HG03342 (cell line): ENCODE results near the gene ANKRD9.

Experiments
- ATAC-seq: cut with Tn5 transposase; IDR thresholded peaks from one replicate; pipeline ENCODE4 v1.9.1; 2021; ENCODE audit warnings: mild to moderate bottlenecking, moderate library complexity; ENCODE audit not compliant: unreplicated experiment

Gene ANKRD9

GRCh38 chr14:102479777-102480176, 29.8 kb downstream of the ANKRD9 start:
- ATAC-seq, result no peak

- no peak for ATAC-seq
These were observed 30.5 kb downstream of the ANKRD9 start for GRCh38 chr14:102479107-102479506.

GRCh38 chr14:102474934-102475333, 34.6 kb downstream of the ANKRD9 start:
- ATAC-seq, result no peak

- ATAC-seq, result no peak
These were observed 36.0 kb downstream of the ANKRD9 start for GRCh38 chr14:102473559-102473958.

- ATAC-seq, result no peak
These were observed 36.8 kb downstream of the ANKRD9 start for GRCh38 chr14:102472791-102473150.

- ATAC-seq, result no peak
These were observed 37.4 kb downstream of the ANKRD9 start for GRCh38 chr14:102471921-102472790.

- no peak for ATAC-seq
These were observed 40.3 kb downstream of the ANKRD9 start for GRCh38 chr14:102469261-102469660.

GRCh38 chr14:102464846-102465341, 44.7 kb downstream of the ANKRD9 start:
- ATAC-seq, result no peak

GRCh38 chr14:102464006-102464405, 45.6 kb downstream of the ANKRD9 start:
- ATAC-seq, result no peak

- ATAC-seq, result no peak
These were observed 47.2 kb downstream of the ANKRD9 start for GRCh38 chr14:102462391-102462790.

- ATAC-seq, result no peak
These were observed 47.9 kb downstream of the ANKRD9 start for GRCh38 chr14:102461490-102462338.

GRCh38 chr14:102457509-102457908, 52.1 kb downstream of the ANKRD9 start:
- ATAC-seq, result no peak

- no peak for ATAC-seq
These were observed 54.9 kb downstream of the ANKRD9 start for GRCh38 chr14:102454711-102455110.

- ATAC-seq, result no peak
These were observed 57.3 kb downstream of the ANKRD9 start for GRCh38 chr14:102452302-102452701.
